OCI-LY1 (cell line): ENCODE measurements around the gene MRPL58.

ENCODE experiments used
- H2AFZ ChIP-seq: fragments of 200-600 bp; sonication (generic), shearing (Covaris generic); 2 replicates; pipeline ENCODE4 v1.6.0; 2014; ENCODE audit warnings: antibody characterized with exemption, mild to moderate bottlenecking, low read length
- H3F3A ChIP-seq: fragments of 200-600 bp; sonication (generic), shearing (Covaris generic); 2 replicates; pipeline ENCODE4 v1.6.0; 2014; ENCODE audit warnings: mild to moderate bottlenecking, antibody characterized with exemption, low read length, moderate library complexity; ENCODE audit not compliant: insufficient read depth
- H3K27ac ChIP-seq: fragments of 200-600 bp; sonication (generic); 2 replicates; pipeline ENCODE4 v1.5.1; 2014; ENCODE audit warnings: low read length, mixed run types, mild to moderate bottlenecking, low read depth; ENCODE audit not compliant: poor library complexity, severe bottlenecking
- H3K27me3 ChIP-seq: fragments of 200-600 bp; sonication (generic); 2 replicates; pipeline ENCODE4 v1.6.0; 2014; ENCODE audit warnings: antibody characterized with exemption, mild to moderate bottlenecking, low read length, moderate library complexity; ENCODE audit not compliant: insufficient read depth
- H3K36me3 ChIP-seq: fragments of 200-600 bp; sonication (generic); 2 replicates; pipeline ENCODE4 v1.6.1; 2014; ENCODE audit warnings: mild to moderate bottlenecking, antibody characterized with exemption, low read length, moderate library complexity, mixed read lengths; ENCODE audit not compliant: insufficient read depth
- H3K4me1 ChIP-seq: fragments of 200-600 bp; sonication (generic); 2 replicates; pipeline ENCODE4 v1.5.1; 2014; ENCODE audit warnings: mild to moderate bottlenecking, low read length, moderate library complexity; ENCODE audit not compliant: insufficient read depth, severe bottlenecking
- H3K4me2 ChIP-seq: fragments of 200-600 bp; sonication (generic), shearing (Covaris generic); 2 replicates; pipeline ENCODE4 v1.6.1; 2014; ENCODE audit warnings: low read length
- H3K4me3 ChIP-seq: fragments of 200-600 bp; sonication (generic); 2 replicates; pipeline ENCODE4 v1.5.1; 2014; ENCODE audit warnings: low read length, low read depth, mild to moderate bottlenecking, mixed read lengths; ENCODE audit not compliant: poor library complexity, severe bottlenecking
- H3K79me2 ChIP-seq: fragments of 200-600 bp; shearing (Covaris generic); 2 replicates; pipeline ENCODE4 v1.6.1; 2016; ENCODE audit warnings: mixed run types, low read length, mixed read lengths; ENCODE audit not compliant: insufficient read depth
- H3K9ac ChIP-seq: fragments of 200-600 bp; sonication (generic), shearing (Covaris generic); 2 replicates; pipeline ENCODE4 v1.6.1; 2014; ENCODE audit warnings: mild to moderate bottlenecking, low read length, mixed read lengths
- H3K9me2 ChIP-seq: fragments of 200-600 bp; sonication (generic), shearing (Covaris generic); 2 replicates; pipeline ENCODE4 v1.6.1; 2014; ENCODE audit warnings: low read depth, mild to moderate bottlenecking, low read length, mixed read lengths
- H3K9me3 ChIP-seq: fragments of 200-600 bp; shearing (Covaris generic); 2 replicates; pipeline ENCODE4 v1.6.1; 2014; ENCODE audit warnings: low read length, mixed read lengths
- H4K20me1 ChIP-seq: fragments of 200-600 bp; sonication (generic), shearing (Covaris generic); 2 replicates; pipeline ENCODE4 v1.6.0; 2016; ENCODE audit warnings: mild to moderate bottlenecking, low read length; ENCODE audit not compliant: insufficient read depth
- CTCF ChIP-seq: fragments of 200-600 bp; sonication (generic), shearing (Covaris generic); IDR thresholded peaks from 2 replicates; pipeline ENCODE4 v1.5.1; 2017; ENCODE audit warnings: mild to moderate bottlenecking, antibody characterized with exemption, low read length, moderate library complexity, mixed read lengths
- EZH2 ChIP-seq: fragments of 200-600 bp; sonication (generic), shearing (Covaris generic); IDR thresholded peaks from 2 replicates; pipeline ENCODE4 v1.8.0; 2017; ENCODE audit warnings: borderline replicate concordance, mixed run types, mild to moderate bottlenecking, antibody characterized with exemption, low read length, moderate library complexity, mixed read lengths

The MRPL58 gene

GRCh38 chr17:74972973-74973328 is 39.5 kb upstream of the MRPL58 start:
- Histone ChIP-seq H3K27me3 (no peaks in the 10 kb centered on the region), H3F3A (no peaks in the 10 kb centered on the region), H3K4me1 (peaks cover 6% of the 10 kb centered on the region), H3K9me3 (no peaks in the 10 kb centered on the region), H3K27ac (no peak overlapping the region), H3K4me3 (peak overlapping the region; percentile 67), H3K9me2 (no peaks in the 10 kb centered on the region), H3K9ac (no peak overlapping the region), H3K79me2 (no peaks in the 10 kb centered on the region), H4K20me1 (no peaks in the 10 kb centered on the region), H3K36me3 (no peaks in the 10 kb centered on the region), H3K4me2 (peak overlapping the region; percentile 86), H2AFZ (no peak overlapping the region)
- no peak for TF ChIP-seq CTCF
- TF ChIP-seq EZH2, result no peak

- Histone ChIP-seq H3K36me3 (no peaks in the 10 kb centered on the region), H2AFZ (no peak overlapping the region), H3K4me3 (no peak overlapping the region), H3K4me1 (peaks cover 6% of the 10 kb centered on the region), H3K4me2 (no peak overlapping the region), H3K27me3 (peaks cover 3% of the 10 kb centered on the region; the same call in 1 of the 2 replicates), H3K79me2 (no peaks in the 10 kb centered on the region), H4K20me1 (no peaks in the 10 kb centered on the region), H3K9me2 (no peaks in the 10 kb centered on the region), H3K9me3 (no peaks in the 10 kb centered on the region), H3F3A (no peaks in the 10 kb centered on the region), H3K27ac (no peak overlapping the region), H3K9ac (no peak overlapping the region)
- TF ChIP-seq EZH2 (no peak), CTCF (no peak)
Observed at GRCh38 chr17:74975943-74976342, 36.5 kb upstream of the MRPL58 start.

GRCh38 chr17:74977802-74978201 is 34.7 kb upstream of the MRPL58 start:
- Histone ChIP-seq H3K27me3 (peaks cover 8% of the 10 kb centered on the region; the same call in 1 of the 2 replicates), H3K4me1 (peaks cover 19% of the 10 kb centered on the region), H3F3A (no peaks in the 10 kb centered on the region), H2AFZ (no peak overlapping the region), H3K27ac (no peak overlapping the region), H3K9me2 (no peaks in the 10 kb centered on the region), H3K9ac (no peak overlapping the region), H4K20me1 (no peaks in the 10 kb centered on the region), H3K9me3 (no peaks in the 10 kb centered on the region), H3K4me2 (no peak overlapping the region), H3K79me2 (no peaks in the 10 kb centered on the region), H3K4me3 (no peak overlapping the region), H3K36me3 (no peaks in the 10 kb centered on the region)
- TF ChIP-seq EZH2 (no peak), CTCF (no peak)
